A549 (cell line): ENCODE measurements around the gene GABRR1.

ENCODE experiments used
- EP300 ChIP-seq, 2 experiments: fragments of >200 bp; sonication (Bioruptor Twin); formaldehyde crosslinking; IDR thresholded peaks; 2 replicates in 1 of 2; 3 replicates in 1 of 2; pipeline ENCODE4 v1.6.1; 2016 to 2017
- HOXB13 ChIP-seq: fragments of 250-450 bp; sonication (Bioruptor Pico); IDR thresholded peaks from 2 replicates; pipeline ENCODE4 v1.5.0; 2020; ENCODE audit warnings: low read depth, mild to moderate bottlenecking, moderate library complexity
- ZNF302 ChIP-seq: fragments of 250-450 bp; sonication (Bioruptor Pico); IDR thresholded peaks from 2 replicates; pipeline ENCODE4 v1.9.0; 2021; ENCODE audit warnings: inconsistent platforms, mild to moderate bottlenecking, moderate library complexity
- TF ChIP-seq, protein P1 (sequence below): fragments of >200 bp; sonication (Bioruptor Twin); formaldehyde crosslinking; IDR thresholded peaks from 3 replicates; pipeline ENCODE4 v1.5.1; 2016
- TF ChIP-seq, protein P2 (sequence below): fragments of 200-600 bp; sonication (generic); IDR thresholded peaks from 2 replicates; pipeline ENCODE4 v1.6.1; 2016; ENCODE audit warnings: antibody characterized with exemption, mild to moderate bottlenecking, moderate library complexity

DNA sequence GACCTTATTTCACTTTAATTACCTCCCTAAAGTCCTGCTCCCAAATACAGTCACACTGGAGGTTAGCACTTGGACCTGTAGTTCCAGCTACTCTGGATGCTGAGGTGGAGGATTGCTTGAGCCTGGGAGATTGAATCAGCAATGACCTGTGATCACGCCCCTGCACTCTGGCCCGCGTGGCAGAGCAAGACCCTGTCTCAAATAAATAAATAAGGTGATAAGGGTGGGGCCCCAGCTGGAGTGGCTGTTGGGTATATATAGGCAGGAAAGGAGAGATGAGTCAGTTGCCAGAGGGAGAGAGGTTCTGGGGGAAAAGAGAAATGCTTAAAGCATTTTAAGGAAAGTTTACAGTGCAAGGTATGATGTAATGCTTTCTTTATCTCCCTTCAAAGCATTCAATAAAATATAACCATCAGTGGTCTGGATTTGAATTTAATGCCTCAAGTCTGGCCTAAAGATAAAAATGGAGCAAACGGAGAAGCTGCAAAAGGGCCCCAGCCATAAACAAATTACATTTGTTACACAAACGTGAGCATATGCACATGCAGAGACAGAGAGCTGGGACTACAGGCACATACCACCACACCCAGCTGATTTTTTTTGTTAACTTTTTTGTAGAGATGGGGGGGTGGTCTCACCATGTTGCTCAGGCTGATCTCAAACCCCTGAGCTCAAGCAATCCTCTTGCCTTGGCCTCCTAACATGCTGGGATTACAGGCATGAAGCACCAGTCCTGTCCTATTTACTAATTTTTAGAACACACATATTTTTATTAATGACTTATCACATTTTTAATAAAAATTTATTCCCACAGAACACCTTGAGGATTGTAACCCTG is 77.4 kb downstream of the GABRR1 start:
- TF ChIP-seq, protein P1, sequence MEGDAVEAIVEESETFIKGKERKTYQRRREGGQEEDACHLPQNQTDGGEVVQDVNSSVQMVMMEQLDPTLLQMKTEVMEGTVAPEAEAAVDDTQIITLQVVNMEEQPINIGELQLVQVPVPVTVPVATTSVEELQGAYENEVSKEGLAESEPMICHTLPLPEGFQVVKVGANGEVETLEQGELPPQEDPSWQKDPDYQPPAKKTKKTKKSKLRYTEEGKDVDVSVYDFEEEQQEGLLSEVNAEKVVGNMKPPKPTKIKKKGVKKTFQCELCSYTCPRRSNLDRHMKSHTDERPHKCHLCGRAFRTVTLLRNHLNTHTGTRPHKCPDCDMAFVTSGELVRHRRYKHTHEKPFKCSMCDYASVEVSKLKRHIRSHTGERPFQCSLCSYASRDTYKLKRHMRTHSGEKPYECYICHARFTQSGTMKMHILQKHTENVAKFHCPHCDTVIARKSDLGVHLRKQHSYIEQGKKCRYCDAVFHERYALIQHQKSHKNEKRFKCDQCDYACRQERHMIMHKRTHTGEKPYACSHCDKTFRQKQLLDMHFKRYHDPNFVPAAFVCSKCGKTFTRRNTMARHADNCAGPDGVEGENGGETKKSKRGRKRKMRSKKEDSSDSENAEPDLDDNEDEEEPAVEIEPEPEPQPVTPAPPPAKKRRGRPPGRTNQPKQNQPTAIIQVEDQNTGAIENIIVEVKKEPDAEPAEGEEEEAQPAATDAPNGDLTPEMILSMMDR = no peak
- TF ChIP-seq EP300 (IDR thresholded peaks at IDR 0.05) (no peak), HOXB13 (CRISPR knock-in tag) (no peak), ZNF302 (no peak)
- TF ChIP-seq, protein P2, sequence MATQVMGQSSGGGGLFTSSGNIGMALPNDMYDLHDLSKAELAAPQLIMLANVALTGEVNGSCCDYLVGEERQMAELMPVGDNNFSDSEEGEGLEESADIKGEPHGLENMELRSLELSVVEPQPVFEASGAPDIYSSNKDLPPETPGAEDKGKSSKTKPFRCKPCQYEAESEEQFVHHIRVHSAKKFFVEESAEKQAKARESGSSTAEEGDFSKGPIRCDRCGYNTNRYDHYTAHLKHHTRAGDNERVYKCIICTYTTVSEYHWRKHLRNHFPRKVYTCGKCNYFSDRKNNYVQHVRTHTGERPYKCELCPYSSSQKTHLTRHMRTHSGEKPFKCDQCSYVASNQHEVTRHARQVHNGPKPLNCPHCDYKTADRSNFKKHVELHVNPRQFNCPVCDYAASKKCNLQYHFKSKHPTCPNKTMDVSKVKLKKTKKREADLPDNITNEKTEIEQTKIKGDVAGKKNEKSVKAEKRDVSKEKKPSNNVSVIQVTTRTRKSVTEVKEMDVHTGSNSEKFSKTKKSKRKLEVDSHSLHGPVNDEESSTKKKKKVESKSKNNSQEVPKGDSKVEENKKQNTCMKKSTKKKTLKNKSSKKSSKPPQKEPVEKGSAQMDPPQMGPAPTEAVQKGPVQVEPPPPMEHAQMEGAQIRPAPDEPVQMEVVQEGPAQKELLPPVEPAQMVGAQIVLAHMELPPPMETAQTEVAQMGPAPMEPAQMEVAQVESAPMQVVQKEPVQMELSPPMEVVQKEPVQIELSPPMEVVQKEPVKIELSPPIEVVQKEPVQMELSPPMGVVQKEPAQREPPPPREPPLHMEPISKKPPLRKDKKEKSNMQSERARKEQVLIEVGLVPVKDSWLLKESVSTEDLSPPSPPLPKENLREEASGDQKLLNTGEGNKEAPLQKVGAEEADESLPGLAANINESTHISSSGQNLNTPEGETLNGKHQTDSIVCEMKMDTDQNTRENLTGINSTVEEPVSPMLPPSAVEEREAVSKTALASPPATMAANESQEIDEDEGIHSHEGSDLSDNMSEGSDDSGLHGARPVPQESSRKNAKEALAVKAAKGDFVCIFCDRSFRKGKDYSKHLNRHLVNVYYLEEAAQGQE = no peak
